Measurements from ENCODE around the gene MTMR11.

GRCh38 chr1:149926296-149926695, 10.4 kb downstream of the MTMR11 start:
- TF ChIP-seq POLR2AphosphoS5 (IDR thresholded peaks at IDR 0.05; ENCODE audit: low read depth, low read length) (no peak), TAF1 (IDR thresholded peaks at IDR 0.05; ENCODE audit: low read depth, low read length) (no peak), POU2F2 (IDR thresholded peaks at IDR 0.05; ENCODE audit: low read depth, low read length) (no peak)

Measured in GM12891 (cell line).